NT2/D1 (cell line): Measurements from ENCODE around the gene C5orf22.

Source experiments
- SUZ12 ChIP-seq: IDR thresholded peaks from 2 replicates; pipeline ENCODE4 v1.6.1; 2011; ENCODE audit not compliant: insufficient read length, insufficient read depth; ENCODE audit errors: extremely low read depth
- YY1 ChIP-seq: IDR thresholded peaks from 2 replicates; pipeline ENCODE4 v1.6.1; 2011; ENCODE audit not compliant: insufficient read length, insufficient read depth

- no peak for TF ChIP-seq YY1
- TF ChIP-seq SUZ12 = no peak
These were observed 72.1 kb downstream of the C5orf22 start for GRCh38 chr5:31604240-31604639.
